Right forelimb (tissue), 1 donor: ENCODE results near the gene DPM1.

Experiments
- DNase-seq: peaks from one replicate; pipeline ENCODE4 v3.0.0-alpha.2; 2018

DPM1 gene

DNA sequence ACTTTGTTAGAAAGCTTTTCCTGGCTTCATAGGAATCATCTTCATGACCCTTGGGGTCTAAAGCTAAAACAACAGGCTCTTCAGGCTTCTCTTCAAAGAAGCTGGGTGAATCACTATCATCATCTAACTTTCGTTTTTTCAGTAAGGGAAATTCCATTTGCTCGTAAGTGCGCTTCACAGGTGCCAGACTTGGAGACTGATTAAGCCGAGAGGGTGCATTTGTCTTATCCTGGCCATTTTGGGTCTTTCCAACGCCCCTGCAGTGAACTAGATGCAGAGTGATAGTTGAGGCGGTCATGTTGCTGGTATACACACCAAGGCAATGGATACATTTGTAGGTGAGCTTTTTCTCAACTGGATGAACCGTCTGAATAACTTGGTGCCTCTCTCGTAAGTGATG lies 65.9 kb downstream of the DPM1 start:
- no peak for DNase-seq

- no peak for DNase-seq
These were observed 67.2 kb downstream of the DPM1 start for GRCh38 chr20:50891138-50891537.

DNA sequence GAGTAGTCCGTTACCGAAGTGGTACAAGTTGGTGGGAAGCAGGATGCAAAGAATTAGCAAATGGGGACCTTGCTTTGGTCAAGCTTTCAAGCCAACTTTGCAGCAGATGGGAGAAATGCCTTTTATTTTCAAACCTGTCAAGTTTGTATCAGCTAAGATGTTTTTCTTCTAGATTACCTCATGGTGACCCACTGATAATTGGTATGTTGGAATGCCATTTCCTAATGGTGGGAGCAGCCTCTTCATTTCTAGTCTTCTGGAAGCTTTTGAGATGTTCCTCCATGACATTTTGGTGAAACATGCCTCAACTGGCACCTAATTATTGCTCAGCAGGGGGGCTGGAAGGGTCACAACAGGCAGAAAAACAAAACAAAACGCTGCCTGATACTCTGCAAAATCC lies 70.8 kb downstream of the DPM1 start:
- DNase-seq: no peak

DNA sequence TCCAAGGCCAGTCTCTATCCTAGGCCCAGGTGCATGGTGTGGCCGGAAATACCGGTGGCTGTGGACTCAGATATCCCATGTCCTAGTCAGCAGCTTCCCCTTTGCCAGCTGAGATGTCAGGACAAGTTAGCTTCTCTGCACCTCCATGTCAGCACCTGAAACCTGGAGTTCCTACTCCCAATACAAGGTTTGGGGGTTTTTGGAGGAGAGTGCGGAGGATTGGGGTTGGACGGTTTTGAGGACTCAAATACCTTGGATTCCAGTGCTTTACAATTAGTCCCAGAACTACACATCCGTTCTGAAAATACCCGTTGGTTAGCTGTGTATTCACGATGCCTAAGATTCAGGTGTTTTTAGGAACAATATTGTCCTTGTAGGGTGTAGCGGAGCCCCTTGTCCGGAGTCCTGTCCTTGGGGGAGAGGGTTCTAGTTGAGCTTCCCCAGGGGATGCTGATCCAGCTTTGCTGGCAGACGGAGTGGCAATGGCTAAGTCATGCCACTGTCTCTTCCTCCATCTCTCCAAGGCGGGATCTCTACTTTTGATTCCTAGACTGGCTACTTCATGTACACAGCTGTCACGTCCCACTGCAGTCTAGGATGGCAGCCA lies 72.0 kb downstream of the DPM1 start:
- no peak for DNase-seq

DNA sequence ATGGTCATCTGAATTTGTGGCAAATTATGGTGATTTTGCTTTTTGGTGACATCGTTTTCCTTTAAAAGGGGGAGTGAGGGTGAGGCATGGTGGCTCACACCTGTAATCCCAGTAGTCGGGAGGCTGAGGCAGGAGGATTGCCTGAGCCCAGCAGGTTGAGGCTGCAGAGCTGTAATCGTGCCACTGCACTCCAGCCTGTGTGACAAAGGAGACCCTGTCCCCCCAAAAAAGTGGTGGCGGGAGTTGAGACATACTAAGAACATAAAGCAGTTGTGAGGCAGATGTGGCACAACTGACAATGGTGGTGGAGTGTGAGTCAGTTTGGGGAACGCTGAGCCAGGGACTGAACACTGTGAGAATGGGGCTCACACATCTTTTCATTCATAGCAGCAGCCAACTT lies 72.6 kb downstream of the DPM1 start:
- no peak for DNase-seq

DNA sequence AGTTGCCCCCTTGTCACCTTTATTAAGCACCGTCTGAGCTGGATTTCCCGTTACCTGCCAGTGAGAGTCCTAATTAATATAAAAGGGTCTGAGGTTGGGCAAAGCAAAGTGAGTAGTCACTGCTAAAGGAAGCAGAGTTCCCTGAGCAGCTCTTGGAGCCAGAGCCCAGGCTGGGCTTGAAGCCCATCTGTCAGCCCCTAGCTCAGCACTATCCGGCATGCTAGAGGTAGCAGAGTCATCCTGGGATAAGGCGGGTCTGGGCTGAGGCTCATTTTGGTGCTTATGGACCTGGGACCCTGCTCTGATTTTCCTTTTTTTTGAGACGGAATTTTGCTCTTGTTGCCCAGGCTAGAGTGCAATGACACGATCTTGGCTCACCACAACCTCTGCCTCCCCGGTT lies 73.3 kb downstream of the DPM1 start:
- no peak for DNase-seq
